Activated CD8-positive, alpha-beta memory T cell treated with anti-CD3 and anti-CD28 coated beads, Interleukin-2, amount 10 ng/mL, durations not matched to agents 7 days and 5 days (primary cell): ENCODE results near the gene TAF1C. TPM values are rescaled to one million over a fixed set of nuclear protein-coding genes. Genes with fewer than 3 reads are reported as not detected.
"Not testable (repeated sequence)": the region's sequence is repeated elsewhere in the genome, so short reads cannot be mapped to it uniquely, and the experiment has no call there.

Experiments used
- ATAC-seq: fragments of 150-1000 bp; cut with Tn5 transposase; one replicate; pipeline ENCODE4 v1.10.0; 2021; ENCODE audit warnings: moderate library complexity
- CTCF ChIA-PET: fragments of 350-600 bp; sonication (Branson Sonifier 250); formaldehyde crosslinking; loops from one replicate; lab custom pipeline; 2021; ENCODE audit warnings: antibody characterized with exemption; lab: Charles Lee
- DNase-seq: peaks from one replicate; pipeline ENCODE4 v3.0.0-alpha.2; 2020
- H3K27ac Mint-ChIP-seq: one replicate; pipeline ENCODE4 v1.8.0; 2021; ENCODE audit warnings: mild to moderate bottlenecking, mixed read lengths
- H3K27me3 Mint-ChIP-seq: one replicate; pipeline ENCODE4 v1.8.0; 2021; ENCODE audit warnings: mixed read lengths
- H3K36me3 Mint-ChIP-seq: one replicate; pipeline ENCODE4 v1.8.0; 2021; ENCODE audit warnings: mild to moderate bottlenecking, mixed read lengths
- H3K4me1 Mint-ChIP-seq: one replicate; pipeline ENCODE4 v1.8.0; 2021; ENCODE audit warnings: mixed read lengths
- H3K4me3 Mint-ChIP-seq: one replicate; pipeline ENCODE4 v1.8.0; 2021; ENCODE audit warnings: mild to moderate bottlenecking, moderate library complexity, mixed read lengths
- H3K9me3 Mint-ChIP-seq: one replicate; pipeline ENCODE4 v1.8.0; 2022; ENCODE audit warnings: low read depth, mixed read lengths
- total RNA-seq, 2 experiments: library from RNA; stranded (reverse); gene quantifications; one replicate each; pipeline ENCODE4 v1.2.3, GENCODE V29; 2021

The TAF1C gene
- total RNA-seq, 2 experiments from 2014 or later: 52.7 to 58.1 TPM

DNA sequence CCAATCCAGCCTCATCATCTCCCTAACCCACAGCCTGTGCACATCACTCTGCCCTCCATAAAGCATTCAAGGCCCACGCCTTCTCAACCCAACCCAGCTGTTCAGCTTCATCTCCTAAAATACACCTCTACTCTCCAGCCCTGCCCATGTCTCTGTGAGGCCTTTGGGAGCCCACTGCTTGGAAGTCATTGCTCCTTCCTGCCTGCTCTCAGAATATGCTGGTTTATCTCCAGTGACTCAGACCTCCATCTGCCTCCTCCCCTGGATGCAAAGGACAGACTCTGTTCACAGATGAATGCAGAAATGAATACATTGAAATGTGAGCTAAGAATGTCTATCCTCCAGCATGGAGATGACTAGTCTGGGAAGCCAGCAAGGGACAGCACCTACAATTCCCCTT lies 34.0 kb upstream of the TAF1C start:
- Mint-ChIP-seq H3K4me1 (no peaks in the 10 kb centered on the region), H3K27me3 (peaks cover 3% of the 10 kb centered on the region), H3K27ac (no peak overlapping the region), H3K4me3 (no peak overlapping the region), H3K9me3 (no peaks in the 10 kb centered on the region), H3K36me3 (no peaks in the 10 kb centered on the region)
- DNase-seq (no peak), ATAC-seq (no peak)
- CTCF ChIA-PET: no interaction called here

DNA sequence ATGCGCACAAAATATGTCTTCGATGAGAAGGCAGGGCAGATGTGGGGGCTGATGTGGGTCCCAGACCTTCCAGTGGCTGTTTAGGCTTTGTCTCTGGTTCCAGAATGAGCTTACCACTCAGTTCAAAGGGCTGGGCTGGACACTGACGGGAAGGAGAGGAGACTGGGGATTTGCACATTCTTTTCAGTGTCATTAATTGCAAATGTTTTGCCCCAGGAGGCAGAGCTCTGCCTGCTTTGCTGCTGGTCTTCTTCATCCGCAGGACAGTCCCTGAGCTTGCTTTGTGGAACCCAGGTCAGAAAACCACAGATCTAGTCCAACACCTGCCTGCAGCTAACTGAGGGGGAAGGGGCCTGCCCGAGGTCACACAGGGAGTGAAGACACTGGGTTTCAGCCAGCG lies 32.1 kb upstream of the TAF1C start:
- CTCF ChIA-PET: no interaction called here
- ATAC-seq (no peak), DNase-seq (no peak)
- no peaks in the 10 kb centered on the region for H3K9me3 Mint-ChIP-seq
- no peaks in the 10 kb centered on the region for H3K27me3 Mint-ChIP-seq
- H3K4me1 Mint-ChIP-seq: no peaks in the 10 kb centered on the region
- no peak overlapping the region for H3K4me3 Mint-ChIP-seq
- no peak overlapping the region for H3K27ac Mint-ChIP-seq
- H3K36me3 Mint-ChIP-seq: no peaks in the 10 kb centered on the region

DNA sequence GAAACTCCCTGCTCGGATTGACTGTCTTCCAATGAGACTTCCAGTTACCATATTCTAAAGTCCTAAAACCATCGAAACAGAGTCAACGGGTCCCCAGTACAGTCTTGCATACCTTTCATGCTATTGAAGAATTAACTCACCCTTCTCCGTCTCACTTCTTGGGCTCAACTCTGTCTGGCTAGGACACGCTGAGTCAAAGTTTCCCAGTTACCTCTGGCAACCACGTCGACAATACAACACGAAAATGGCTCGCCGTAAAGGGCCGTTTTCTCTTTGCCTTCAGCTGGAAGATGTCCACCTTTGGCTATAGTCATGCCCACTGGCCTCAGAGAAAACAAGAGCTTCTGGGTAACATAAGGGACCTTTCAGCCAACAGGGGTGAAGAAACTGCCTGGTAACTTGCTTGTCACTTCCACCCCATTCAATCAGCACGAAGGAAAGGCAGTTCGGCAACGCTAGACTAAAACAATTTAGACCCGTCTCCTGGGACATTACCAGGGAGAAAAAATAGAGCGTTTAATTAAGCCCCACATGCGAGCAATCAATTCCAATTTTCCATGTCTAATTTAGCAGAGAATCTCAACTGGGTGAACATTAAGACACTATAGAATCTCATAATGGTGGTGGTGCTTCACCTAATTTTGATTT lies 31.4 kb upstream of the TAF1C start:
- H3K4me3 Mint-ChIP-seq: no peak overlapping the region
- no peaks in the 10 kb centered on the region for H3K9me3 Mint-ChIP-seq
- H3K4me1 Mint-ChIP-seq: no peaks in the 10 kb centered on the region
- no peak for ATAC-seq
- CTCF ChIA-PET: no interaction called here
- no peaks in the 10 kb centered on the region for H3K27me3 Mint-ChIP-seq
- no peak overlapping the region for H3K27ac Mint-ChIP-seq
- no peaks in the 10 kb centered on the region for H3K36me3 Mint-ChIP-seq
- DNase-seq: no peak

DNA sequence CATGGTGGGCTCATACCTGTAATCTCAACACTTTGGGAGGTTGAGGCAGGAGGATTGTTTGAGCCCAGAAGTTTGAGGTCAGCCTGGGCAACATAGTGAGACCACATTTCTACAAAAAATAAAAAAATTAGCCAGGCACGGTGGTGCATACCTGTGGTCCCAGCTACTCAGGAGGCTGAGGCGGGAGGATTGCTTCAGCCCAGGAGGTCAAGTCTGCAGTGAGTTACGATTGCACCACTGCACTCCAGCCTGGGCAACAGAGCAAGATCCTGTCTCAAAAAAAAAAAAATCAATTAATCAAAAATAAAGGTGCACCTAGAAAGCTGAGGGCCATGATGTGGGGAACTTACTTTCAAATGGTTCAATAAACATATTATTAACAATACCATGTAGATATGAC lies 29.3 kb upstream of the TAF1C start:
- H3K4me1 Mint-ChIP-seq, CTCF ChIA-PET, H3K27me3 Mint-ChIP-seq, H3K9me3 Mint-ChIP-seq, H3K4me3 Mint-ChIP-seq, H3K36me3 Mint-ChIP-seq, H3K27ac Mint-ChIP-seq, ATAC-seq, DNase-seq: not testable (repeated sequence)

DNA sequence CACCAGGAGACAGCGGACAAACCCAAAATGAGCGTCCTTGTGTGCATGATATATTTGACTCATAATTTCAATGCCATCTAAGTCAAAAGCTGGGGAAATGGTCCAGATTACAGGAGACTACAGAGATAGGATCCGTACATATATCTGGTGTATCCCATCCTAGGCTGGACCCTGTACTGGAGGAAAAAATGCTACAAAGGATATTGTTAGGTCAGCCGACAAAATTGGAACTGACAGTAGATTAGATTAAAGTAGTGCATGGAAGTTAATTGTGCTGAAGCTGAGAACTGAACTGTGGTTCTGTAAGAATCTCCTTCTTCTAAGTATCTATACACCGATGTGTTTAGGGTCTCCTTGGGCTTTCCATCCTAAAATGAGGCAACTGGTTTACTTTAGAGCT lies 28.7 kb upstream of the TAF1C start:
- Mint-ChIP-seq H3K27ac (no peak overlapping the region), H3K9me3 (no peaks in the 10 kb centered on the region), H3K4me3 (no peak overlapping the region), H3K36me3 (no peaks in the 10 kb centered on the region), H3K4me1 (no peaks in the 10 kb centered on the region), H3K27me3 (peaks cover 4% of the 10 kb centered on the region)
- DNase-seq (no peak), ATAC-seq (no peak)
- CTCF ChIA-PET: no interaction called here

DNA sequence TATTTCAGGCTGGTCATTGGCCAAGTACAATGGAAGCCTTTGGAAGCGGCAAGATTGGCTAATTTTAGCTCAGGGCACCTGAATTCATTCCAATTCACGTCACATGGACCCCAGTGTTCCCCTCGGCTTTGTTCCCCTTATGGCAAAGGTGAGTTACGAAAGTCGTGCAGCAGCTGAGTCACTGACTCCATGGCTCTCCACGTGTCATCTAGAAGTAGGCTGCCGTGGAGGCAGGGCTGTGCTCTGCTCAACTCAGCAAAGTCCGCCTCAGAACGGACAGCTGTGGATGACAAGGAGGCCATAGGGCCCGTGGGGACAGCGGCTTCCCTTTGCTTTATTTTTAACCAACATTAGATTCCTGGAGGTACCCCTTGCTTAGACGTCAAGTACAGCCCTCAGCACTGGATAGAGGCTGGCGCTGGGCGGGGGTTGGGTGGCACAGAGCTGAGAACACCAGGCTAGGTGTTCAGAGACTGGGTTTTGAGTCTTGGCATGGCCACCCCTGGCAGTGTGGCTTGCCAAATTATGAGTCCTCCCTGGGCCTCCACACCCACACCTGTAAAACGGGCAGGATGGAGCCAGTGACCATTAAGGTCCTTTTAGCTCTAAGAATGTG lies 27.7 kb upstream of the TAF1C start:
- no peak overlapping the region for H3K27ac Mint-ChIP-seq
- H3K36me3 Mint-ChIP-seq: no peaks in the 10 kb centered on the region
- no peaks in the 10 kb centered on the region for H3K9me3 Mint-ChIP-seq
- CTCF ChIA-PET: no interaction called here
- no peak for DNase-seq
- H3K4me3 Mint-ChIP-seq: no peak overlapping the region
- peaks cover 4% of the 10 kb centered on the region for H3K27me3 Mint-ChIP-seq
- no peak for ATAC-seq
- no peaks in the 10 kb centered on the region for H3K4me1 Mint-ChIP-seq

DNA sequence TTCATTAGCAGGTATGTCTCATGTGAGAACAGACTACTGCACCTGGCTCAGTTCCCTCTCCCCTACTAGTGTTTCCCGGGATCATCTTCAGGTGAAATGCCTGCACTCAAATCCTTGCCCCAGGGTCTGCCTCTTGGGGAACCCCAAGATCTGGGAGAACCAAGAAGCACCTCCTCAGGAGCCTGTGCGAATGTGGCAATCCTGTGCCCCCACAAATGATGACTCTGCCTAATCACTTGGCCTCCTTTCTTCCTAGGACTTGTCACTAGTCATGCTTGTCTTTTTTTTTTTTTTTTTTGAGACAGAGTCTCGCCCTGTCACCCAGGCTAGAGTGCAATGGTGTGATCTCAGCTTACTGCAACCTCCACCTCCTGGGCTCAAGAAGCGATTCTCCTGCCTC lies 25.8 kb upstream of the TAF1C start:
- CTCF ChIA-PET: no interaction called here
- no peaks in the 10 kb centered on the region for H3K9me3 Mint-ChIP-seq
- no peak overlapping the region for H3K27ac Mint-ChIP-seq
- peaks cover 4% of the 10 kb centered on the region for H3K27me3 Mint-ChIP-seq
- DNase-seq: no peak
- H3K4me1 Mint-ChIP-seq: no peaks in the 10 kb centered on the region
- H3K4me3 Mint-ChIP-seq: no peak overlapping the region
- no peak for ATAC-seq
- no peaks in the 10 kb centered on the region for H3K36me3 Mint-ChIP-seq

- ATAC-seq (no peak), DNase-seq (no peak)
- H3K36me3 Mint-ChIP-seq: no peaks in the 10 kb centered on the region
- no peak overlapping the region for H3K4me3 Mint-ChIP-seq
- no peaks in the 10 kb centered on the region for H3K4me1 Mint-ChIP-seq
- H3K27me3 Mint-ChIP-seq: peaks cover 4% of the 10 kb centered on the region
- CTCF ChIA-PET: no interaction called here
- H3K9me3 Mint-ChIP-seq: no peaks in the 10 kb centered on the region
- no peak overlapping the region for H3K27ac Mint-ChIP-seq
These were observed 25.3 kb upstream of the TAF1C start for GRCh38 chr16:84212154-84212553.

GRCh38 chr16:84209989-84210388 lies 23.1 kb upstream of the TAF1C start:
- Mint-ChIP-seq H3K36me3 (no peaks in the 10 kb centered on the region), H3K4me3 (no peak overlapping the region), H3K27ac (no peak overlapping the region), H3K9me3 (no peaks in the 10 kb centered on the region), H3K4me1 (no peaks in the 10 kb centered on the region), H3K27me3 (peaks cover 4% of the 10 kb centered on the region)
- CTCF ChIA-PET: no interaction called here
- no peak for ATAC-seq
- no peak for DNase-seq

DNA sequence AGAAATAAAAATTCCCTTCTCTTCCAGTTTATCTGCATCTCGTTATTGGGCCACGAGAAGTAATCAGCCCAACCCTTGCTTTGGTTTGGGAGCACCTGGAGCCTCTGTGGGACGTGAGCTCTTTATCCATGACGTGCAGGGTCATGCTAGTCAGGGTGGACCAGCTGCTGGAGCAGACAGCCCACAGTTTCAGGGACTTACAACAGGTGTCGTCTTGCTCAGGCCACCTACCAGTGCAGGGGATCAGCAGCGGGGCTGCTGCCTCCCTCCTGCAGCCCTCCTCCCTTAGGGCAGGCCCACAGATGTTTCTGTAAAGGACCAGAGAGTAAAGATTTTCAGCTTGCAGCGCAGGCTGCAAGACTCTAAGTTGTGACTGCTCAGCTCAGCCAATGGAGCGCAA lies 21.0 kb upstream of the TAF1C start:
- no peaks in the 10 kb centered on the region for H3K9me3 Mint-ChIP-seq
- H3K36me3 Mint-ChIP-seq: no peaks in the 10 kb centered on the region
- CTCF ChIA-PET: interaction anchor here (1.0 to 1.4 kb wide), 3 partner anchors 21 to 251 kb away, joined by 3 to 5 read pairs (median 3); partner anchors contain the start of gene TAF1C
- DNase-seq (no peak), ATAC-seq (no peak)
- H3K4me3 Mint-ChIP-seq: no peak overlapping the region
- H3K27me3 Mint-ChIP-seq: peaks cover 4% of the 10 kb centered on the region
- no peaks in the 10 kb centered on the region for H3K4me1 Mint-ChIP-seq
- no peak overlapping the region for H3K27ac Mint-ChIP-seq

DNA sequence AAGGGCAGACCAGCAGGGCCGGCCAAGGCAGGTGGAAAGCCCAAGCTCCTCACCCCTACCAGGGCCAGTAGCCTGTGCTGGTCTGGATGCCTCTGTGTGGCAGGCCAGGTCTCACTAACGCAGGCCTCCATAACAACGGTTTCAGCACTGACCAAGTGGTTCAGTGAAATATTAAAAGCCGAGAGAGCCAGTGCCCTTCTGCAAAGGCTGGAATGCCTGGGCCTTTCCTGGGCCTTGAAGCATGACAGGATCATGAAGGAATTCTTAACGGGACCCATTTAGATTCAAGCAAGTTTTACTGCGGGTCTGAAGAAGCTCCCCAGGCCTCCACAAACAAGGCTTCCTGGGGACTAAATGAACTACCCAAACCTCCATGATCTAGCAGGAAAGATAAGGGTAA lies 20.4 kb upstream of the TAF1C start:
- Mint-ChIP-seq H3K36me3 (no peaks in the 10 kb centered on the region), H3K27ac (no peak overlapping the region), H3K27me3 (peaks cover 2% of the 10 kb centered on the region), H3K4me1 (no peaks in the 10 kb centered on the region), H3K4me3 (no peak overlapping the region), H3K9me3 (no peaks in the 10 kb centered on the region)
- CTCF ChIA-PET: interaction anchor here (1.0 to 1.4 kb wide), 2 partner anchors 21 to 122 kb away, joined by 3 to 5 read pairs; partner anchors contain the start of gene TAF1C
- no peak for DNase-seq
- ATAC-seq: no peak

DNA sequence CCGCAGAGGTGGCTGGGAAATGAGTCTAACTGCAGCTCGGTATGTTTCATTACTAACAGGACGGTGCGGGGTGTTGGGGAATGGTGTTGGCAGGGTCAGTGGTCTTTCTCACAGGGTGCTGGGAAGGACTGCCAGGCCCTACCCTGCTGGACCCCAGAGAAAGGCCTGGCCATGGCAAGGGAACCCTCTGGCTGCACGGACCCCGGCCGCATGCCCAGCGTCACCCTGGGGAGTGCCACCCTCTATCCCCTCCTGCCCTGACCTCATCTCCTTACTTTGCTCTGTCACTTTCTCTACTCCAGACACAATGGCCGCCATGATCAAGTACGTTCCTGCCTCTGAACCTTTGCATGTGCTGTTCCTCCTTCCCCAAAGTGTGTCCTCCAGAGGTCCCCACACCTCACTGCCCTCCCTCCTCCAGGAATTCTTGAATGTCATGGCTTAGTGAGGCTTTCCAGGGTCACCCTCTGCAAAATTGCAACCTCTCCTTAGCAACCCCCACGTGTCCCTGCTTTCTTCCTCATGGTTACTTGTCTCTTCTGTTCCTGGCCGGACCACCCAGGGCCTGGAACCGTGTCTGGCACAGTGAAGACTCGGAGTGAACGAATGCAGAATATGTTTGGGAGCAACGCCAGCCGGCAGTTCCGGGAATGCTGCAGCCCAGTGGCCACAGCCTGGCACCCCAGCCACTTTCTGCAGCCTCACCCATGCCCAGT lies 19.3 kb upstream of the TAF1C start:
- CTCF ChIA-PET: no interaction called here
- Mint-ChIP-seq H3K36me3 (no peaks in the 10 kb centered on the region), H3K4me3 (no peak overlapping the region), H3K4me1 (no peaks in the 10 kb centered on the region), H3K27ac (no peak overlapping the region), H3K9me3 (no peaks in the 10 kb centered on the region), H3K27me3 (no peaks in the 10 kb centered on the region)
- DNase-seq (no peak), ATAC-seq (no peak)

- H3K27ac Mint-ChIP-seq, ATAC-seq, H3K4me1 Mint-ChIP-seq, H3K9me3 Mint-ChIP-seq, H3K27me3 Mint-ChIP-seq, H3K36me3 Mint-ChIP-seq, DNase-seq, CTCF ChIA-PET, H3K4me3 Mint-ChIP-seq: not testable (repeated sequence)
These were observed 18.3 kb upstream of the TAF1C start for GRCh38 chr16:84205123-84205522.

DNA sequence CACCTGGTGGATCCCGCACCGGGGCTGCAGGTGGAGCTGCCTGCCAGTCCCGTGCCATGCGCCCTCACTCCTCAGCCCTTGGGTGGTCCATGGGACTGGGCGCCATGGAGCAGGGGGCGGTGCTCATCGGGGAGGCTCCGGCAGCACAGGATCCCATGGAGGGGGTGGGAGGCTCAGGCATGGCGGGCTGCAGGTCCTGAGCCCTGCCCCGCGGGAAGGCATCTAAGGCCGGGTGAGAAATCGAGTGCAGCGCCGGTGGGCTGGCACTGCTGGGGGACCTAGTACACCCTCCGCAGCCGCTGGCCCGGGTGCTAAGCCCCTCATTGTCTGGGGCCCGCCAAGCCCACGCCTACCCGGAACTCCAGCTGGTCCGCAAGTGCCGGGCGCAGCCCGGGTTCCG lies 17.7 kb upstream of the TAF1C start:
- DNase-seq, CTCF ChIA-PET, ATAC-seq, H3K4me1 Mint-ChIP-seq, H3K36me3 Mint-ChIP-seq, H3K27ac Mint-ChIP-seq, H3K9me3 Mint-ChIP-seq, H3K4me3 Mint-ChIP-seq, H3K27me3 Mint-ChIP-seq: not testable (repeated sequence)
